ENCODE data around the gene DYNLT4. TPM values are rescaled to one million over a fixed set of nuclear protein-coding genes. Genes with fewer than 3 reads are reported as not detected.

DYNLT4 gene
- total and polyA plus RNA-seq, 2 of the 8 experiments (the other 6 are each of a cell fraction or from before 2014, with no cell fraction given): 0.29 TPM; not detected in 1

GRCh38 chr1:44821240-44821715 is 14.1 kb upstream of the DYNLT4 start:
- peak overlapping the region in 1 of 4 experiments; percentile 5; a peak in 1 of 7 replicates for H3K9ac ChIP-seq (replicated peaks in 1 of 4; ENCODE audit: extremely low read depth in 1 of 4, low read depth in 3 of 4, low read length in 3 of 4)
- no peak overlapping the region for H2AFZ ChIP-seq (ENCODE audit: low read length)
- peak overlapping the region; percentile 65 for H2BK15ac ChIP-seq (ENCODE audit: low read length)
- H3K27ac ChIP-seq (ENCODE audit: low read depth, low read length): no peak overlapping the region
- H3K18ac ChIP-seq (ENCODE audit: extremely low read depth, low read length): no peak overlapping the region
- ChIA-PET POLR2A (ENCODE audit: partially characterized antibody) (interaction anchor here (0.6 to 16.6 kb wide), 17 partner anchors 9 to 701 kb away, joined by 3 to 547 read pairs (median 26); partner anchors contain the start of genes BEST4, BTBD19, DYNLT4 and EIF2B3), CTCF (ENCODE audit: partially characterized antibody) (interaction anchor here (0.6 to 5.3 kb wide), 14 partner anchors 10 to 197 kb away, joined by 3 to 26 read pairs (median 8); partner anchors contain the start of genes BTBD19, DYNLT4 and PLK3)
- DNase-seq (ENCODE audit: low read depth in 1 of 2, low spot score in 2 of 2) (no peak), FAIRE-seq (no peak)
- H3K79me1 ChIP-seq (ENCODE audit: low read depth, low read length): no peaks in the 10 kb centered on the region
- no peaks in the 10 kb centered on the region; a peak in 2 of 7 replicates for H3K27me3 ChIP-seq (replicated peaks in 1 of 4; ENCODE audit: control insufficient read depth in 3 of 4, extremely low read depth in 1 of 4, insufficient read depth in 3 of 4, low read length in 3 of 4)
- H3K79me2 ChIP-seq (ENCODE audit: control insufficient read depth in 1 of 2, insufficient read depth in 2 of 2, low read length in 2 of 2): no peaks in the 10 kb centered on the region
- no peak overlapping the region; a peak in 1 of 4 replicates for H3K4me2 ChIP-seq (ENCODE audit: insufficient read depth in 1 of 2, low read depth in 2 of 2, low read length in 2 of 2)
- H3K4me1 ChIP-seq (replicated peaks in 1 of 4; ENCODE audit: control insufficient read depth in 3 of 4, insufficient read depth in 4 of 4, low read length in 3 of 4): peaks cover 2 to 6% (median 3%) of the 10 kb centered on the region in 4 experiments; a peak in 6 of 7 replicates
- no peak overlapping the region for H2BK120ac ChIP-seq (replicated peaks; ENCODE audit: low read depth, low read length)
- H2BK20ac ChIP-seq (ENCODE audit: low read length): 0 out of 2 replicates have a peak overlapping the region, but pooled peaks have one; percentile 72
- no peak overlapping the region for H4K91ac ChIP-seq (replicated peaks; ENCODE audit: insufficient read length, low read length)
- no peak overlapping the region for H3K23ac ChIP-seq (ENCODE audit: insufficient read length)
- H3K4me3 ChIP-seq (ENCODE audit: extremely low read depth in 1 of 4, insufficient read depth in 2 of 4, low read depth in 3 of 4, low read length in 4 of 4): no peak overlapping the region
- H4K5ac ChIP-seq (ENCODE audit: insufficient read length, low read depth, low read length): no peak overlapping the region
- no peak overlapping the region for H3K56ac ChIP-seq (replicated peaks; ENCODE audit: insufficient read length, low read depth, low read length)
- no peak overlapping the region for H3K14ac ChIP-seq (ENCODE audit: insufficient read length)
- H4K8ac ChIP-seq (ENCODE audit: extremely low read depth, insufficient read depth, low read length): 0 out of 2 replicates have a peak overlapping the region, but pooled peaks have one; percentile 41
- H3K9me3 ChIP-seq (ENCODE audit: insufficient read depth in 2 of 2, low read depth in 1 of 2, low read length in 1 of 2): no peaks in the 10 kb centered on the region
- no peaks in the 10 kb centered on the region for H4K20me1 ChIP-seq (replicated peaks in 1 of 2; ENCODE audit: control insufficient read depth in 1 of 2, insufficient read depth in 2 of 2, low read length in 2 of 2)
- no peaks in the 10 kb centered on the region for H3K36me3 ChIP-seq (ENCODE audit: control insufficient read depth in 2 of 4, insufficient read depth in 4 of 4, low read length in 3 of 4)
- H2BK5ac ChIP-seq (ENCODE audit: low read depth, low read length): peak overlapping the region; percentile 100; the same call in 1 of the 2 replicates
- H3K4ac ChIP-seq (replicated peaks; ENCODE audit: insufficient read length, low read depth, low read length): no peak overlapping the region
- H3K23me2 ChIP-seq (ENCODE audit: low read depth, low read length): peaks cover 7% of the 10 kb centered on the region
- H2BK12ac ChIP-seq (ENCODE audit: low read depth, low read length): peak overlapping the region; percentile 75
- 84% methylated on average over 9 of the region's 9 CpGs; no CpG with 5 or more reads in 1 of the 2 experiments for WGBS, 2 experiments (ENCODE audit: extremely low coverage in 1 of 2, insufficient coverage in 1 of 2, insufficient read length in 1 of 2, insufficient replicate concordance in 2 of 2, low coverage in 1 of 2, low lambda C conversion rate in 2 of 2, missing lambda C conversion rate in 1 of 2)
- no peak overlapping the region for H2AK5ac ChIP-seq (ENCODE audit: low read depth, low read length)
- TF ChIP-seq GABPA (IDR thresholded peaks at IDR 0.05; ENCODE audit: borderline replicate concordance, insufficient read depth, low read length): no peak
- TF ChIP-seq KDM5A (IDR thresholded peaks at IDR 0.05; ENCODE audit: low read length): no peak
- no peak for TF ChIP-seq SIX5 (IDR thresholded peaks at IDR 0.05; ENCODE audit: low read depth, low read length)
- no peak for TF ChIP-seq TBP (IDR thresholded peaks at IDR 0.05; ENCODE audit: low read depth, low read length)
- no peak for TF ChIP-seq RNF2 (IDR thresholded peaks at IDR 0.05; ENCODE audit: borderline replicate concordance, low read depth, low read length, missing control alignments, poor library complexity, severe bottlenecking)
- TF ChIP-seq SIRT6 (IDR thresholded peaks at IDR 0.05; ENCODE audit: low read length): no peak
- no peak for TF ChIP-seq CHD1 (IDR thresholded peaks at IDR 0.05; ENCODE audit: low read depth, low read length)
- no peak for TF ChIP-seq MAX (IDR thresholded peaks at IDR 0.05)
- no peak for TF ChIP-seq SIN3A (conservative IDR thresholded peaks at IDR 0.05 in 1 of 2, IDR thresholded peaks at IDR 0.05 in 1 of 2; ENCODE audit: low read depth in 1 of 2, low read length in 2 of 2)
